ENCODE results near the gene GDAP1L1. TPM values are rescaled to one million over a fixed set of nuclear protein-coding genes. Genes with fewer than 3 reads are reported as not detected.
A peak's percentile ranks its signal among the peaks of the same experiment; 100 is the strongest.
"Not testable (repeated sequence)": the region's sequence is repeated elsewhere in the genome, so short reads cannot be mapped to it uniquely, and the experiment has no call there.

GDAP1L1 gene
- total RNA-seq, 1 donor from 2014 or later: 0.26 TPM

DNA sequence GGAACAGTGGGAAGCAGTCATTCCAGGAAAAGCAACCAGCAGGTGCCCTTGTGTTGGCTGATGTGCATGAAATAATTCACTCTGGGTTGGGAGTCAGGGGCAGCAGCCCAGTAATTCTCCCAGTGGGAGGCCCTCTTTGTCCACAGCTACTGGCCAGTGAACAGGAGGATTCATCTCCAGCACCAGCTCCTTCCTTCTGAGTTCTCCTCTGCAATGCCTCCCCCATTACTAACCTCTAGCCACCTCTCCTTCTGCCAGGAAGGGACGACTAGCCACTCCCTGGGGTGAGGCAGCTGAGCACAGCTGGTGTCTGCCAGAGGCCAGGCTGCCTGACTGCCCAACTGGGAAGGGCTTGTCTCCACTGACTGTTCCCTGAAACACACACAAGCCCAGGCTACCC, 77.2 kb downstream of the GDAP1L1 start:
- H3K9me3 Mint-ChIP-seq: peaks cover 5% of the 10 kb centered on the region
- H3K9me3 ChIP-seq (ENCODE audit: low read depth): no peaks in the 10 kb centered on the region
- peak; percentile 47 for DNase-seq (ENCODE audit: low spot score)
- no peak overlapping the region for H3K4me3 Mint-ChIP-seq
- peak overlapping the region; percentile 16 for H3K27ac Mint-ChIP-seq
- peaks cover 11% of the 10 kb centered on the region for H3F3A ChIP-seq (ENCODE audit: low read depth)
- peaks cover 20% of the 10 kb centered on the region for H3K27me3 ChIP-seq
- peak overlapping the region; percentile 41 for H3K27ac ChIP-seq
- H3K79me2 ChIP-seq (ENCODE audit: low read depth): no peaks in the 10 kb centered on the region
- no peak overlapping the region for H3K4me3 ChIP-seq
- no peak overlapping the region for H3K9ac ChIP-seq
- H3K27me3 Mint-ChIP-seq (ENCODE audit: insufficient read depth, low read depth): peaks cover 4% of the 10 kb centered on the region
- H3K36me3 ChIP-seq: no peaks in the 10 kb centered on the region
- no peak overlapping the region for H2AFZ ChIP-seq (replicated peaks)
- H3K4me2 ChIP-seq: peak overlapping the region; percentile 11
- TF ChIP-seq EZH2phosphoT487 (IDR thresholded peaks at IDR 0.05): no peak
- TF ChIP-seq, protein P1, sequence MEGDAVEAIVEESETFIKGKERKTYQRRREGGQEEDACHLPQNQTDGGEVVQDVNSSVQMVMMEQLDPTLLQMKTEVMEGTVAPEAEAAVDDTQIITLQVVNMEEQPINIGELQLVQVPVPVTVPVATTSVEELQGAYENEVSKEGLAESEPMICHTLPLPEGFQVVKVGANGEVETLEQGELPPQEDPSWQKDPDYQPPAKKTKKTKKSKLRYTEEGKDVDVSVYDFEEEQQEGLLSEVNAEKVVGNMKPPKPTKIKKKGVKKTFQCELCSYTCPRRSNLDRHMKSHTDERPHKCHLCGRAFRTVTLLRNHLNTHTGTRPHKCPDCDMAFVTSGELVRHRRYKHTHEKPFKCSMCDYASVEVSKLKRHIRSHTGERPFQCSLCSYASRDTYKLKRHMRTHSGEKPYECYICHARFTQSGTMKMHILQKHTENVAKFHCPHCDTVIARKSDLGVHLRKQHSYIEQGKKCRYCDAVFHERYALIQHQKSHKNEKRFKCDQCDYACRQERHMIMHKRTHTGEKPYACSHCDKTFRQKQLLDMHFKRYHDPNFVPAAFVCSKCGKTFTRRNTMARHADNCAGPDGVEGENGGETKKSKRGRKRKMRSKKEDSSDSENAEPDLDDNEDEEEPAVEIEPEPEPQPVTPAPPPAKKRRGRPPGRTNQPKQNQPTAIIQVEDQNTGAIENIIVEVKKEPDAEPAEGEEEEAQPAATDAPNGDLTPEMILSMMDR (IDR thresholded peaks at IDR 0.05): no peak
- no peak for TF ChIP-seq EZH2 (IDR thresholded peaks at IDR 0.05)
- peaks cover 14% of the 10 kb centered on the region for H3K4me1 ChIP-seq
- no peaks in the 10 kb centered on the region for H3K36me3 Mint-ChIP-seq
- no peaks in the 10 kb centered on the region for H4K20me1 ChIP-seq (ENCODE audit: low read depth)
- H3K4me1 Mint-ChIP-seq: peaks cover 11% of the 10 kb centered on the region

DNA sequence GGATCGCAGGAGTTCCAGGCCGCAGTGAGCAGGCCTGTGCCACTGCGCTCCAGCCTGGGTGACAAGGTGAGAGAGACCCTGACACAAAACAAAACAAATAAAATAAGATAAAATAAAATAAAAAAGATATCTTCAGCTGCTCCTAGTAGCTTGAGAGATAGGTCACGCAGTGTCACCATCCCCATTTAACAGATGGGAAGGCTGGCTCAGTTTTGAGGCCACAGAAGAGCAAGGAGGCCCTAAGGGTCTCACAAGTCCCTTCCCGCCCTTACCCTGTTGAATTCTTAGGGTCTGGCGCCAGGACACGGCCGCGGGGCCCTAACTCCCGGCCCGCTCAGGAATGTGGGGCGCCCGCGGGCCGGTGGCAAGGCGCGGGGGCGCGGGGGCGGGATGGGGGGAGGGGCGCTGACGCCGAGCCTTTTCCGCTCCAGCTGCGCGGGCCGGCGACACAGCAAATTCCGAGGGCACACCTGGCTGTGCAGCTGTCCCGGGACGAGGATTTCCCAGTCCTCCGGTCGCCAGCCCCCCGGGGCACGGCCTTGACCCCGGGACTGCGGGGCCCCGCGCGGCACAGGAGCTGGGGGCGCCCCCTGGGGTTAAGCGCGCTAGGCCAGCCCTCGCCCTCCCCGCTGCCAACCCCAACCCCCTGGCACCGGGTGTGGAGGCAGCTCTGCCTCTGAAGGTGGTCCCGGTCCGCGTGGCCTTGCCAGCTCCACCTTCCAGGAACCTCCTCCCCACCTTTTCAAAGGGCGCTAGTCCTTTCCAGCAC, 79.5 kb downstream of the GDAP1L1 start:
- no peak overlapping the region for H3K27ac ChIP-seq
- H3K4me3 ChIP-seq: peak overlapping the region; percentile 33
- peak overlapping the region; percentile 34 for H2AFZ ChIP-seq (replicated peaks)
- H3K36me3 ChIP-seq: no peaks in the 10 kb centered on the region
- no peak overlapping the region for H3K27ac Mint-ChIP-seq
- peak; percentile 63 for DNase-seq (ENCODE audit: low spot score)
- no peaks in the 10 kb centered on the region for H4K20me1 ChIP-seq (ENCODE audit: low read depth)
- H3K9ac ChIP-seq: no peak overlapping the region
- peaks cover 11% of the 10 kb centered on the region for H3F3A ChIP-seq (ENCODE audit: low read depth)
- H3K9me3 ChIP-seq (ENCODE audit: low read depth): no peaks in the 10 kb centered on the region
- peak overlapping the region; percentile 72 for H3K4me2 ChIP-seq
- TF ChIP-seq EZH2 (IDR thresholded peaks at IDR 0.05) (no peak), EZH2phosphoT487 (IDR thresholded peaks at IDR 0.05) (no peak)
- TF ChIP-seq, protein P1 (IDR thresholded peaks at IDR 0.05): no peak
- H3K4me1 ChIP-seq: peaks cover 14% of the 10 kb centered on the region
- H3K79me2 ChIP-seq (ENCODE audit: low read depth): no peaks in the 10 kb centered on the region
- H3K27me3 ChIP-seq: peaks cover 20% of the 10 kb centered on the region
- H3K4me1 Mint-ChIP-seq: peaks cover 11% of the 10 kb centered on the region
- H3K9me3 Mint-ChIP-seq: peaks cover 5% of the 10 kb centered on the region
- no peaks in the 10 kb centered on the region for H3K36me3 Mint-ChIP-seq
- H3K27me3 Mint-ChIP-seq (ENCODE audit: insufficient read depth, low read depth): peaks cover 10% of the 10 kb centered on the region
- H3K4me3 Mint-ChIP-seq: no peak overlapping the region

DNA sequence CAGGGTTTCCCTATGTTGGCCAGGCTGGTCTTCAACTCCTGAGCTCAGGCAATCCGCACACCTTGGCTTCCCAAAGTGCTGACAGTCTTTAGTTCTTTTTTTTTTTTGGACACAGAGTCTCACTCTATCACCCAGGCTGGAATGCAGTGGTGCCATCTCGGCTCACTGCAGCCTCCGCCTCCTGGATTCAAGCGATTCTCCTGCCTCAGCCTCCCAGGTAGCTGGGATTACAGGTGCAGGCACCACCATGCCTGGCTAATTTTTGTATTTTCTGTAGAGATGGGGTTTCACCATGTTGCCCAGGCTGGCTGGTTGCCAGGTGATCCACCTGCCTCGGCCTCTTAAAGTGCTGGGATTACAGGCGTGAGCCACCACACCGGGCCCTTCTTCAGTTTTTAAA, 80.6 kb downstream of the GDAP1L1 start:
- H2AFZ ChIP-seq (replicated peaks); DNase-seq (ENCODE audit: low spot score); H3K9ac ChIP-seq; H3K27ac Mint-ChIP-seq; H3K36me3 ChIP-seq; H3K9me3 Mint-ChIP-seq; H3K79me2 ChIP-seq (ENCODE audit: low read depth); H3K9me3 ChIP-seq (ENCODE audit: low read depth); H3K36me3 Mint-ChIP-seq; H3K27ac ChIP-seq; H3K4me2 ChIP-seq; H3K4me3 Mint-ChIP-seq; H4K20me1 ChIP-seq (ENCODE audit: low read depth); H3K4me3 ChIP-seq; H3K27me3 Mint-ChIP-seq (ENCODE audit: insufficient read depth, low read depth): not testable (repeated sequence)
- H3K4me1 Mint-ChIP-seq: peaks cover 11% of the 10 kb centered on the region
- peaks cover 14% of the 10 kb centered on the region for H3K4me1 ChIP-seq
- peaks cover 20% of the 10 kb centered on the region for H3K27me3 ChIP-seq
- H3F3A ChIP-seq (ENCODE audit: low read depth): peaks cover 11% of the 10 kb centered on the region

DNA sequence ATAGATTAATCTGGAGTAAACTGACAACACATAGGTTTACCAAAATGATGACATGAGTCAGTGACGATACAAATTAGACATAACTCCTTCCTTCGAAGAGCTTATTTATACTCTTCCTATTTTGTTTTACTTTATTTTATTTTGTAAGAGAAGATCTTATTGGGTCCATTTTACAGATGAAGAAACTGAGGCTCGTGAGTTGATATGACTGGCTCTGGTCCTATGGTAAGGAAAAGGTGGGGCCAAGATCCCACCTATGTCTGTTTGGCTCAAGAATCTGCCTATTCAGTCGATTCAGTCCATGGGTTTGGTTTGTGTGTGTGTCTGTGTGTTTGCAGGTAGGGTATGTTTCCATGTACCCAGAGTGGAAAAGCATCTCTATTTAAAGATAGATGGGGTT, 81.3 kb downstream of the GDAP1L1 start:
- Histone ChIP-seq H3K9ac (no peak overlapping the region), H3K9me3 (ENCODE audit: low read depth) (no peaks in the 10 kb centered on the region), H3K4me3 (no peak overlapping the region), H3K27me3 (peaks cover 20% of the 10 kb centered on the region), H2AFZ (replicated peaks) (no peak overlapping the region), H3K79me2 (ENCODE audit: low read depth) (no peaks in the 10 kb centered on the region), H4K20me1 (ENCODE audit: low read depth) (no peaks in the 10 kb centered on the region), H3K4me1 (peaks cover 14% of the 10 kb centered on the region), H3K27ac (no peak overlapping the region), H3K36me3 (no peaks in the 10 kb centered on the region), H3F3A (ENCODE audit: low read depth) (peaks cover 11% of the 10 kb centered on the region), H3K4me2 (no peak overlapping the region)
- Mint-ChIP-seq H3K4me3 (peak overlapping the region; percentile 12), H3K36me3 (no peaks in the 10 kb centered on the region), H3K27me3 (ENCODE audit: insufficient read depth, low read depth) (peaks cover 10% of the 10 kb centered on the region), H3K9me3 (peaks cover 5% of the 10 kb centered on the region), H3K4me1 (peaks cover 12% of the 10 kb centered on the region), H3K27ac (no peak overlapping the region)
- TF ChIP-seq EZH2phosphoT487 (IDR thresholded peaks at IDR 0.05) (no peak), EZH2 (IDR thresholded peaks at IDR 0.05) (no peak)
- TF ChIP-seq, protein P1 (IDR thresholded peaks at IDR 0.05): no peak
- no peak for DNase-seq (ENCODE audit: low spot score)

Measured in neural progenitor cell (in vitro differentiated cells).